Putamen (tissue), 1 donor: ENCODE results near the gene OS9.

Source experiments
- DNase-seq: peaks from one replicate; pipeline ENCODE4 v3.0.0-alpha.2; 2016; ENCODE audit warnings: low spot score

OS9 gene

DNA sequence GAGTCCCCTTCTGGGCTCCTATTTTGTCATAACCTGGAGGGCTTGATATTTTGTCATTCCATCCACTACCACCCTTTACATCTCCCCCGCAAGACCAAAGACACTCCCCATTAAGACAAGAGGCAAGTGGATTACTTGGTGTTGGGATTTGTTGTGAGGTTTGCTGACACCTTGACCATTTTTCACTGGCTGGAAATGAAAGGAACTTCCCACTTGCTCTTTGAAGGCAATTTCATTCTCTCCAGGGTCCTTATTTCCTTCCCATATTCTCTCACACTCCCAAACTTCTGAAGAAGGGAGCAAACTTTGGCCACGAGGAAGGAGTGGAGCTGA is 29.7 kb downstream of the OS9 start:
- DNase-seq, result no peak

DNA sequence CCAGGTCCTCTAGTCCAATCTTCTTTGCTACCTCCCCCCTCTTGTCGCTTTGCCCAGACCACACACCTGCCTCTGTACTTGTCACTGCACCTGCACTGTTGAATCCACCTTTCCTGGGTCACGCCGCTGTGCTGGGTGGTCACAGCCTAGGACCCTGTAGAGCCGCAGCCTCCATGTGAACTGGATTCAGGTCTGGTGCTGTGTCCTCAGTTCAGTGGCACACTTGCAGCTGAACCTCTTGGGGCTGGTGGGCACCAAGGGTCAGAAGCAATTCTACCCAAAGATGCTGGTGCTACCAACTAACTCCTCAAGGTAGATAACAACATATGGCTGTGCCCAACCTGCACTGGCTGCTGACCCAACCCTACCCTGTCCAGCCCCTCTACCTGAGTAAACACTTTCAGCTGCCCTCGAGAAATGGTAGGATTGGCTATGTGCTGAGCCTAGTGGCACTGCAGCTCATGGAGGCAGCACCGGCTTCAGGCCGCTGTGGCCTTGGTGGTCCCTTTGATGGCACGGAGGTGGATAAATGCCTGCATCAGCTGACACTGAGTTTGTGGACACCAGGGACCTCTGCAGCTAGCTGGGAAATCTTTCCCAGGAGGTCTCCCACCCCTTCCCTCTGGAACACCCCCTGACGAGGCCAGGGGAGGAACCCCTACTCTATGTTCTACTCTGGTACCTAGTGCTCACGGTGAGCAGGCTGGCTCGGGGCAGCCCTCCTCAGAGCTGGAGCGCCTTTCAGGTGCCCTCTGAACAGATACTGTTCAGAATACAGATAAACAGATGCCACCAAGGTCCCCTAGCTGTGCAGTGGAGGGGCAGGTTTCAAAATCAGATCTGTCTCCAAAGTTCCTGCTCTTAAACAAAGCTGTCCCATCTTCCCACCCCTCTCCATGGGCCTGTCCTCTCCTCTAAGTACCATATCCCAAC is 30.3 kb downstream of the OS9 start:
- no peak for DNase-seq

DNA sequence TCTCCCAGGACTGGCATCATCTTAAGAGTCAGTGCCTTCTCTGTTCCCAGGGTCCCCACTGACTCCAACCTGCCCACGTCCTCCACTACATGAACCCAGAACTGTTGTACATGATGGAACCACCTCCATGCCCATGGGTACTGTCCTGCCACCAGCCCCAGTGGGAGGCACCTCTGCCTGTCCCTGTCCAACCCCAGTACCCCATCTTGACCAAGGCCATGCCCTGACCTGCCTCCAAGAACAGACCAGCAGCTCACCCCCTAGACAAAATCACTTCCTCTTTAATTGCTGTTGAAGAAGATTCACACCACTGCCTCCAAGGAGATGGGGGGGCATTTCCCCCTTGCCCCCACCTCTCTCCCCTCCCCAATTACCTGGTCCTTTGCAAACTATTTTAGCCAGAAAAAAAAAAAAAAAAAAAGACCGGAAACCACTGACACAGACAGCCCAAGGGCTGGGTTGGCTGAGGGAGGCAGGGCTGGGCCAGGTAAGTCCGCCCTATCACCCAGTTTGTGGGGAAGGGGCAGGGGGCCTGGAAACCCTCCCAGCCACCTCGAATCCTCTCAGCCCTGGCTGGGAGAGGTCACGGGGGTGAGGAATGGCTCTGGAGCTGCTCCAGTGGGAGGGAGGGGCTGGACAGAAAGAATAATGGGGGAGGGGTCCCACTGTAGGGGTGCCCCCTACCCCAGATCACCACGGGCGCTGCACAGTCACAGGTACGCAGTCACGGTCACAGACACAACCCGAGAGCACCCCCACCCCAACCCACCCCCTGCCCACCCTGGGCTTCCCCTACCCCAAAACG is 31.2 kb downstream of the OS9 start:
- DNase-seq, result no peak

DNA sequence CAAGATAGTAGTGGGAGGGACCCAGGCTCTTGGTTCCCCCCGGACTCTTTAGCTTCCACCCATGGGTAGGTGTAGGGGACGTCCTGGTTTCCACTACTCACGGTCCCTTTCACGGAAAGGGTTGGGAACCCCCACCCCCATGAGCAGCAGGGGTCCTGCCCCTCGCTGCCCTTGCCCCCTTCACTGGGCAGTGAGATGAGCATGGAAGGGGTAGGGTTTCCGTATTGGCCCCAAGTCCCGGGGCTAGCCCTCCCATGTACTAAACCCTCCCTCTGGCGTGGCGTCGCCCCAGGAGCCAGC is 31.9 kb downstream of the OS9 start:
- no peak for DNase-seq

DNA sequence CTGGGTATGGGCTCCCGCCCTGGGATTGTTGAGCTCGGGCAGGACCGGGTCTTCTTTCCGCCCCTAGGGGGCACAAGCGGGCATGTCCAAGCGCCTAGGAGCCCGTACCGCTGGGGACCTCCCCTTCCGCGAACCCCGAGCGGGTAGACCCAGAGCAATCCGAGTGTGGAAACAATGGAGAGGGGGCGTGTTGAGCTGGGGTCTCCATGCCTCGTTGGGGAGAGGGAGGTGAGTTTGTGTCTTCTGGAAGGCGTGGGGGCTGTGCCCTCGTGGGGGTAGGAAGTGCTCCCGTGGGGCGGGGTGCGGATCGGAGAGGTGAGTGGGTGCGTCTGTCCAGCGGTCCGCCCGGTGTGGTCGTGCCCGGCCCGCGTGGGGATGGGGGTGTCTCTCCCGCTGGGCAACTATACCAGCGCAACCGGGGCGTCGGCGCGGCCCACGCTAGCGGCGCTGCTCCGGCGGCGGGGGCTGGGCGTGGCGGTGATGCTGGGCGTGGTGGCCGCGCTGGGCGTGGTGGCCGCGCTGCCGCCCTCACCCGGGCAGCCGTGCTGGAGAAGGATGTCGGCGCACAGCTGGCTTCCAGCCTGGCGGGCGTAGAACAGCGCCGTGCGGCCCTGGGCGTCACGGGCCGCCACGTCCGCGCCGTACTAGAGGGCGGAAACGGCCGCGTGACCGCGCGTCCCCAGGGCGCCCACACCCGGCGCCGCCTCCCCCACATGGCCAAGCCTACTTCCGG is 32.4 kb downstream of the OS9 start:
- DNase-seq, result no peak

DNA sequence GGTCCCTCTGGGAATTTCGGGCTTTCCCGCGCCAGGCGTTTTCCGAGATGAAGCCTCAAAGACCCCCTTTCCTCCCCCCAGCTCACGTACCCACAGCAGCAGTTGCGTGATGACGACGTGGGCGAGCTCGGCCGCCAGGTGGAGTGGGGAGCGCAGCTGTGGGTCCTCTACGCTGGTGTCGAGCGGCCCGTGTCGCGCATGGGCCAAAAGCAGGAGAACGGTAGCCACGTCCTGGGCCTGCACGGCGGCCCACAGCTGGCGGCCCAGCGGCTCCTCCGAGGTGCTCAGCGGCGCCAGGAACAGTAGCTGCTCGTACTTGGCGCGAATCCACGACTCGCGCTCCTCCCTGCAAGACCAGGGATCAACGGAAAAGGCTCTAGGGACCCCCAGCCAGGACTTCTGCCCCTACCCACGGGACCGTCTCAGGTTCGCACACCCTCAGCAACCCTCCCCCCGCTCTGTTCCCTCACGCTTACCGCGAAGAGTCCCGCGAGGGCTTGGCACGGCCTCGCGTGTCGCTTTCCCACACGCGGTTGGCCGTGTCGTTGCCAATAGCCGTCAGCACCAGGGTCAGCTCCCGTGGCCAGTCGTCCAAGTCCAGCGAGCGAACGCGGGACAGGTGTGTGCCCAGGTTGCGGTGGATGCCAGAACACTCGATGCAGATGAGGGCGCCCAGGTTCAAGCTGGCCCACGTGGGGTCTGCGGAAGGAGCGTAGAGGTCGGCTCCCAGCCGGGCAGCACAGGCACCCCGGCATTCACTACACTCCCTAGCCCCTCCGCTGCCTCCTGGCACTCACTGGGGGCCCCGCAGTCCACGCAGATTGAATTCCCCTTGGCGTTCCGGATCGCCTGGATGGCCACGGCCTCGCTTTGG is 33.2 kb downstream of the OS9 start:
- DNase-seq, result no peak

DNA sequence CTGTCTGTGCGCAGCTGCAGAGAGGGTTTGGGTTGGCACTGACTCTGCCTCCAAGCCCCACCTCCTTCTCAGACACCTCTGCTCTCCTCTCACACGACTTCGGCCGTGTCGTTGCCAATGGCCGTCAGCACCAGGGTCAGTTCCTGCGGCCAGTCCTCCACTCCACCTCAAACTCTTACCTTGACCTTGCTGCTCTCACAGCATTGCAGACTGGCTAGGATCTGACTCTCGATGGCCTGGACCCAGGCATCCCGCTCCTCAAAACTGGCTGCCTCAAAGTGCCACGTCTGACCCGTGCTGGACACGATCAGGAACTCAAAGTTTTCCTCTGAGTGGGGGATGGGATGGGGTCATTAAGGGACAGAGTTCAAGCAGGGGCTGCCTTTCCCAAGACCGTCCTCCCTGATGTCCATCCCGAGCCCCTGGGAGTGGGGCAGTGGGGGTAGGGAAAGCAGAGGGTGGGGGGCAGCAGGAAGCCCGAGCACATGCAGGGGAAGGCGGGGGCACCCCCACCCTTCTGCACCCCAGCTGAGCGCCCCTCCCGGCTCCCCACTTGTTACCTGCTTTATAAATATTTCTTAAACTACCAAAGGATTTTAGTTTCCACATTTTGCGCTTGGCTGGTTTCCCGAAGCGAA is 33.9 kb downstream of the OS9 start:
- no peak for DNase-seq

DNA sequence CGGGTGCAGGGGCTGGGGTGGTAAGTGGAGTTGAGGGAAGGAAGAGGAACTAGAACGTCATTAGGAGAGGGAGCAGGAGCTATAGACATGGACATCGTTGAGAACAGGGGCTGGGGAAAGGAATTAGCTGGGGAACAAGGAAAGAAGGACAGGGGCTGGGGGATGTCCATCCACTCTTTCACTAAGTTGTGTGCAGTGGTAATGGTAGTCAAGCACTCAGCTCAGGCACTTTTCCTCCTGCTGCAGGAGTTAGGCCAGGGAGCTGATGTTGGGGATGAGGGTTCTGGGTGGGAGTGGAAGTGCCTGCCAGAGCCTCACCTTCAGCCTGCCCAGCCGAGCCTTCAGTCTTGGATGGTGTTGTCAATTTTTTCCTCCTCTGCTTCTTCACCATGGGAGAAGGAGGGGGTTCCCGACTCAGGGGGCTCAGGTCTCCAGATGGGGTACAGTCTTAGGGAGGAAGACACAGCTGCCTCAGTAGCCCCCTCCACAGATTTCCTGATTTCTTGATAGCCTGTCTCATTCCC is 35.5 kb downstream of the OS9 start:
- DNase-seq, result no peak

DNA sequence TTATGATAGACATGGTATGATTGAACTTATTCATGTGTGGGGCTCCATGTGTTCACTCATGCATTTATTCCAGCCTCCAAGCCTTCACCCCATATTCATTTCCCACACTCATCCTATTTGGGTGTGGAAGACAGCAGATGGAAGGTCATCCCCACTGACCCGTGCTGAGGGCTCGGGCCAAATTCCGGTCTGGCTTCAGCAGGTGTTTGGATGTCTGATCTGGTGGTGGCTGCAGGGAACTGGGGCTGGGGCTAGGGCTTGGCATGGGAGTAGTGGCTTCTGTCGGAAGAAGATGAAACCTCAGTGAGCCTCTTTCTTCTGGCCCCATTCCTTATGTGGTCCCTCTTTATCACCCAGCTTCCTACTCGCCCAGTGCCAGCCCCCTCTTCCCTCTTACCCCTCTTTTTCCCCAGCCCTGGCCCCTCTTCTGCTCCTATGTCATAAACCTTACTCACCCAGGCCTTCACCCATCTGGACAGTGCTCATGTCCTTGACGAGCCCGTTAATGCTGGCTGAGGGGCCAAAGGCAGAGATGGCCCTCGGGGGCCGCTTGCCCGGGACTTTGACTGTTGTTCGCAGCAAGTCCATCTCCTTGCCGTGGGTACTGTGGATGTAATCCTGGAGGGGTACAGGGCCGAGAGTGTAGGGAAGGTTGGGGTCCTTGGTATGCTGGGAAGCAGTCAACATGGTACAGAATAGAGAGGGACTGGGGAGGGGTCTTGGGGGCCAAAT is 36.6 kb downstream of the OS9 start:
- no peak for DNase-seq

DNA sequence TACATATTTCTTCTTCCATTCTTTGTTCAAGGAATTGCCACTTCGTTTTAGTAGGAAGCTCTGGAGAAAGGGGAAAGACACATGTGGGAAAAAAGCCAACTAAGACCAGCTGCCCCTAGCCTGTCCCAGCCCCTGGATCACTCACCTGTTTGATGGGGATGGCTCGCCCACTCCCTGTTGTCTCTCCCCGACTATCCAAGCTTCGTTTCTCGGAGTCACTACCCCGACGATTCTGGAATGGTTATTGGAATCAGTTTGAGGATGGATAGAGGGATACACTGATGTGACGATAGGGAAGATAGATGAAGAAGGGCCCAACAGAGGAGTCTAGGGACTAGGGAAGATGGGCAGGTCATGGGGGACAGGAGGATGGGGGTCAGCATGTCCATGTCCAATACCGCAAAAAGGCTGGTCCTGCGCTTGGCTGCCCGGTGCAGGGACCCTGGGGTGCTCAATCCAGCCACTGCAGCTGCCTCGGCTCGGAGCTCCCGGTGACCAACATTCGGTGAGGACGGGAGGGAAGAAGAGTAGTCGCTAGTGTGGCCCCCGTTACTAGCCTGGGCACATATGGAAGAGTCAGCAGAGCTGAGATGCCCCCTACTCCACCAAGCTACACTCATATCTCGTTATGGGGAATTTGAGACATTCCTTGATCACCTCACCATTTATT is 37.6 kb downstream of the OS9 start:
- DNase-seq, result no peak

DNA sequence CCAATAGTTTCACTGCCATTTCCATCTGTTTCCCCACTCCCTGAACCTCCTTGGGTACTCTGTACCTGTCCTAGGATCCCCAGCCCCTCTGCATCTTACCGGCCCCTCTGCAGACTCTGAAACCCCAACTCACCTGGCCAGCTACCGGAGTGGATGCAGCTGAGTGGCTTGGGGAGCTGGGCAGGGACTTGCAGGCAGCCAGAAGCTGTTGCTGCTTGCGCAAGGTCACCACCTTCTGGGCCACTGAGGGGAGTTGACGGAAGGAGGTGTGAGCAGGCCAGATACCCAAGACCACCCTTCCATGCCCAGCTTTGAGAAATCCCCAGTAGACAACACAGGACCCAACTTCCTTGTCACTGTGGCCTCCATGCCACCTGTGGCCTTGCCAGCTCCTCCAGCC is 38.3 kb downstream of the OS9 start:
- DNase-seq, result no peak

DNA sequence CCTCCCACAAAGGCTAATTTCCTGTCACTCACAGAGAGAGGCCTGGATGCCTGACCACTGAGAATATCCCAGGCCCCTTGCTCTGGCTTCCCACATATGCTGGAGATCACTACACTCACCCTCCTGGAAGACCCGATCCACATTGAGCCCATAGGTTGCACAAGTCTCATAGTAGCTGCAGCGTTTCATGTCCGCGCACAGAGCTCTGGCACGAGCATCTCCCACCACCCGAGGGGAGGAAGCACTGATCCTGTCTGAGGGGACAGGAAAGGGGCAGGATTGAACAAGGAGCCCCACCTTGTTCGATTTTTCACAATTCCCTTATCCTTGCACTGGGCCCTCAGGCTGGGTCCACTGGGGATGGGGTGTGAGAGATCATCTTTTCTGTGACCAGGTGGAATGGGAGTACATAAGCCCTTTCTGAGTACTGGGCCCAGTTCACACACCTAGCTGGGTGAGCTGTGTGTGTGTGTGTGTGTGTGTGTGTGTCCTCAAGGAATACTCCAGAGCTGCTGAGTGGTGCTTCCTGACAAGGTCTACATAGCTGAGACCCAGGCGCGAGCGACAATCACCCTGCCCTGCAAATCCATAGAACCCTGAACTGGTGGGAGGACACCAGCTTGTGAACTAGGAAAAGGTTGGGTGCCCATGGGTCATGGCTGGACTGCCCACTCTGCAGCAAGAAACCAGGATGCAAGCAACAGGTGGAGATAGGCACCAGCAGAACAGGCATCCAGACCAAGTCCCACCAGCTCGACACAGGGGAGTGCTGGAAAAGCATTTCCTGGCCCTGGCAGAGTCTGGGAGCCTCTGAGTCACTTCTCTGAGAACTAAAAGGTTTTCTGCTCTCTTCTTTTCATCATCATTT is 39.0 kb downstream of the OS9 start:
- no peak for DNase-seq

DNA sequence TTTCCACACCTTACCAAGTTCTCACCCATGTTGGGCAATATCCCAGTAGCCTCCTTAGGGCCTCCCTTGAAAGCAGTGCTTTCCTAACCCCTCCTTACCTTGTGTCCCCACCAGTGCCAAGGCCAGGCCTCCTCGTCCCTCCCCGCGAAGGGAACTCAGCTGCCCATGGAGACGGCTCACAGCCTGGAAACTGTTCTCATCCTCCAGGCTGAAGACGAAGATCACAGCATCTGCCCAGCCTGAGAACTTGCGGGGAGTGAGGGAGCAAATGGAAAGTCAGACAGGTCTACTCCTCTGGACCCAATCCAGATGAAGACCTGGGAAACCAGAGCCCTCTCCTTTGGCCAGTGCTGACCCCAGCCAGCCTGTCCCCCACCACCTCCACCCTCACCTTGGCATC is 40.0 kb downstream of the OS9 start:
- DNase-seq, result no peak

DNA sequence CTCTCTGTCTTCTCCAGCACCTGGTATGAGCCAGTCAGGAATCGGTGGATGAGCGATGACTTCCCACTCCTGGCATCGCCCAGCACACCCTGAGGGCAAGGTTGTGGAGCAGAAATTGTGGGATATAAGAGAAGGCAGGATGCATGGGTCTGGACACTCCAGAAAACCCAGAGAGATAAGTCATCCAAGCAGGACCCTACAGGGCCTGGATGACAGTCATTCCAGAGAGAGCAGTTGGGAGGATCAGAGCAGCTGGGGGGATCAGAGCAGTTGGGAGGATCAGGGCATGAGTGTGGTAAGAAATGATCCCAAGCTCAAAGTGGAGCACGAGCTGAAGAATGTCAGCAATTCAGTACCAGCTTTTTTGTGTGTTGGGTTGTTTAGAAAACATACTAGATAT is 40.7 kb downstream of the OS9 start:
- no peak for DNase-seq

DNA sequence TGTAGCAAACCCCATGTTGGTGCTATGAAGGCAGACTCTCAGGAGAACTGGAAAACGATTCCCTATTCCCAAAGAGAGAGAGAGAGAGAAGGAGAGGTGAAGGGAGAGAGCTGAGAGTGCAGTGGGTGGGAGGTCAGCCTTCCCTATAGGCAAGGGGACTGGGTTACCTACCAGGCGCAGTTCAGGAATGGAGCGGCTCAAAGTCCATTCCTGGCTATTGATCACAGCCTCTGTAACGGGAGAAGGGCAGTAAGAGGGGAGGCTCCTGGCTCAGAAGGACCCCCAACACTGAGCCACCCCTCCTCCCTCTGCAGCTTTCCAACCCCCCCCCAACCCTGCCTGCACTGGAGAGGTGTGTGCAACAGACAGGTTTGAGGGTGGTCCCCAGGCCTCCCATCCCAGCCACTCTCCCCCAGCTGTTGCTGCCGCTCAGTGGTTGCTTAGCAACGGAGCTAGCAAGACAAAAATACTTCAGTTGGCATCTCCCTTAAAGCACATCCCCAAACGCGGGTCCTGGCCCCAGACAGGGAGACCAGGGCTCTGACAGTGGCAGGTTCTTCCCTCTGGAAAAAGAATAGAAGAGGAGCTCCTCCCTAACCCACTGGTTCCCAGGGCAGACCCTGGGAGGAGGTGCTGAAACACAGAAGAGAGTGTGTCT is 41.4 kb downstream of the OS9 start:
- DNase-seq, result no peak

DNA sequence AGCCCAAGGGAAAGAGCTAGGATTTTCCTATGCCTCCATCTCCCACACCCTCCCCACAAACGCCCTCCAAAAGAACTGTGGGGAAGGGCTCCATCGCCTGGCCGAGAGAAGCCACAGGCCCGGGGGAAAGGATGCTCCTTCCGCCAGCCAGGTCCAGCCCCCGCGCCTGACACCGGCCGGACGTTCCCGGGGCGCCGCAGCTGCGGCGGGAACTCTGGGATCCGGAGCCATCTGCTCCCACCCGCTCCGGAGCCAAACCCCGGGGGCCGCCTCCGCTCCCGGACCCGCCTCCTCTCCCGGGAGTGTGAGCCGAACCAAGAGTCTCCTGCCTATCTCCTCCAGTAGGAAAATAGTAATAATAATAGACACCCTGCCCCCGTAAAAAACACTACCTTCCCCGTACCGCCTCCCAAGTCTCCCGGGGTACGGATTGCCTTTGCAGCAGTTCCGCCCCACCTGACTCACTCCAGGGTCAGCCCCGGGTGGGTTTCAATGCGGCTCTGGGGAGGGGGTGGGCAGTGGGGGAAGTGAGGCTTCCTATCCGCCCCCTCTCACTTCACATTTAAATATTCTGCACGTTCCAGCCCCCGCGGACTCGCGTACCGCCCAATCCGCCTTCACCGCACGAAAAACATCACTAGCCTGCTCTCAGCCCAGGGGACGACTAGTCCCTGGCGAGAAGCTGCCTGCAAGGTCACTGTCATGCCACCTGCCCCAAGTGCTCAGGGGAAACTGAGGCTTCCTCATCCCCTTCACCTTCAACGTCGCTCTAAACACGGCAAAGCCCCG is 42.2 kb downstream of the OS9 start:
- DNase-seq, result no peak

DNA sequence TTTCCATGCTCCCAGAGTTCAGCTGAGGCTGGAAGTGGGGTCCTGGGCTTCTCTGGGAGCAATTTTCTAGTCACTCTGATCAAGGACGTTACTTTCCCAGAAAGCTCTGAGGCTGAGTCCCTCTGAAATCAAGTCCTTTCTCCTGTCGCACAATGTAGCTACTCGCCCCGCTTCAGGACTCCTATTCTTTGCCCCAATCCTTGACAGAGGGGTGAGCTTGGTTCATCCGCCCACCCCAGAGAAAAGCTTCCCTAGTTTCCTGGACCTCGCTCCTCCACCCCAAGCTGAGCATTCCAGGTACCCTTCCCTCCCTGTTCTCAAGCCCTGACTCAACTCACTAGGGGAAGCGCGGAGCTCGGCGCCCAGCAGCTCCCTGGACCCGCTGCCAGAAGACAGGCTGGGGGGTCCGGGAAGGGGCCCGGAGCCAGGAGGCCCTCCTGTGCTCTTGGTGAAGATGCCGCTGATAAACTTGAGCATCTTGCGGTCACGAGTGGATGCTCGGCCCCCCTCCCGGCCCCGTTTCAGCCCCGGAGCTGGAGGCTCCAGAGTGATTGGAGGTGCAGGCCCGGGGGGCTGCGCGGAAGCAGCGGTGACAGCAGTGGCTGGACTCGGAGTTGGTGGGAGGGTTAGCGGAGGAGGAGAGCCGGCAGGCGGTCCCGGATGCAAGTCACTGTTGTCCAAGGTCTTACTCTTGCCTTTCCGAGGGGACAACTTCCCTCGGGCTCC is 43.0 kb downstream of the OS9 start:
- no peak for DNase-seq
